ENCODE measurements around the gene MGLL.

Gene MGLL

GRCh38 chr3:127800508-127800907, 21.8 kb downstream of the MGLL start:
- Histone ChIP-seq H4K20me1 (no peaks in the 10 kb centered on the region), H3K4me3 (no peak overlapping the region), H3K9me3 (replicated peaks in 1 of 11) (no peaks in the 10 kb centered on the region), H3K4me1 (peaks cover 14 to 32% (median 22%) of the 10 kb centered on the region in 10 experiments), H3K27ac (peak overlapping the region in 8 of 11 experiments; percentile 23 to 65 (median 54); a peak in 14 of 22 replicates), H3K4me2 (peak overlapping the region; percentile 38 to 75 (median 65)), H3K36me3 (no peaks in the 10 kb centered on the region), H3K9ac (peak overlapping the region in 2 of 11 experiments; percentile 11 to 12; a peak in 1 of 22 replicates), H3K27me3 (no peaks in the 10 kb centered on the region)
- TF ChIP-seq Cebpa-rat (IDR thresholded peaks at IDR 0.05), result no peak

DNA sequence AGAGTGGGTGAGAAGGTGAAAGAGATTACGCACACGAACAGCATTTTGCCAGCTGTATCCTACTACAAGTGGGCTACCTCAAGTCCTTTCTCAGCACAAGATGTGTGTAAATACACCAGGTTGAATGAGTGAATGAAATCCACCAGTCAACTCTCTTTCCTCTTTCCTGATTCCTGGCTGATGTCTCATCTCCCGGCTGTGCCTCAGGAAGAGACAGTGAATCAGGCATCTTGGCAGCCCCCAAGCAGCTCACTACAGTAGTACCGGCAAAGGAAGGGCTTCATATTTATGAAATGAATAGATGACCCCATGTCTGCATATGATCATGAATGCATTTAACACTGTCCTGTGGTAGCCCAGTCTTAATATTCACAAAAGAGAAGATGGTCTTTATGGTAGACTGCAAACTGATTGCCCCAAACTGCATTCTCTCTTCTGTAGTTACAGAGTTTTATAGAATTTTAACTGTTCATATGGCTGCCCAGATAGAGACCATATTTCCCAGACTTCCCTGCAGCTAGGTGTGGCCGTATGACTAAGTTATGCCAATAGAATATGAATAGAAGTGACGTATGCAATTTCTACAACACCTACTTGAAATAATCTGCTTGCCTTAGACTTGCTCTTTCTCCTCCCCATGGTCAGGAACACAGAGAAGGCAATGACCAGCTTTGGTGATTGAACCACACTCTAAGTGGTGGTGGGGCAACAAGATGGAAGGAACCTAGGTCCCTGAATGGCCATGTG, 22.7 kb downstream of the MGLL start:
- peak overlapping the region in 6 of 11 experiments; percentile 5 to 29 (median 16); a peak in 2 of 22 replicates for H3K27ac ChIP-seq
- no peak overlapping the region for H3K4me3 ChIP-seq
- H3K9me3 ChIP-seq (replicated peaks in 1 of 11), result 0 out of 22 replicates have a peak, but pooled peaks cover 0 to 5% (median 0%) of the 10 kb centered on the region in 11 experiments
- TF ChIP-seq Cebpa-rat (IDR thresholded peaks at IDR 0.05), result no peak
- H3K4me2 ChIP-seq, result peak overlapping the region in 10 of 11 experiments; percentile 38 to 75 (median 66); a peak in 20 of 22 replicates
- H3K9ac ChIP-seq, result no peak overlapping the region
- H3K27me3 ChIP-seq, result no peaks in the 10 kb centered on the region
- no peaks in the 10 kb centered on the region for H4K20me1 ChIP-seq
- H3K36me3 ChIP-seq, result no peaks in the 10 kb centered on the region
- peaks cover 14 to 32% (median 22%) of the 10 kb centered on the region in 10 experiments for H3K4me1 ChIP-seq

GRCh38 chr3:127798716-127799115, 23.6 kb downstream of the MGLL start:
- Histone ChIP-seq H3K27ac (no peak overlapping the region), H4K20me1 (no peaks in the 10 kb centered on the region), H3K4me2 (peak overlapping the region in 1 of 11 experiments; percentile 13; a peak in 1 of 22 replicates), H3K27me3 (no peaks in the 10 kb centered on the region), H3K9me3 (replicated peaks in 1 of 11) (0 out of 22 replicates have a peak, but pooled peaks cover 0 to 5% (median 0%) of the 10 kb centered on the region in 11 experiments), H3K9ac (no peak overlapping the region), H3K36me3 (no peaks in the 10 kb centered on the region), H3K4me3 (no peak overlapping the region), H3K4me1 (peaks cover 14 to 32% (median 22%) of the 10 kb centered on the region in 10 experiments)
- TF ChIP-seq Cebpa-rat (IDR thresholded peaks at IDR 0.05), result no peak

DNA sequence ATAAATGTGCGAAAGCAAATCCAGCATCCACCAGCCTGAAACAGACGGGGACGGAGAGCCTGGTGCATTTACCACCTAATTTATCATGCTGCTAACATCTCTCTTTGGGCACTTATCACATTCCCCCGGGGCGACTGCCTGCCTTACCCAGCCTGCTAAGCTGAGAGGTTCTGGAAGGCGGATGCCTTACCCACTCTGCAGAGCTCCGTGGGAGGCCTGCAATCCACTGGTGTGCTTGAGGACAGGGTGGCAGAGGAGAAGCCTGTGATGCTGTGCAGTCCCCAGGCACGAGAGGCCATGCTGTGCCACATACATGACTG, 25.5 kb downstream of the MGLL start:
- Histone ChIP-seq H4K20me1 (no peaks in the 10 kb centered on the region), H3K27ac (no peak overlapping the region), H3K4me3 (no peak overlapping the region), H3K9me3 (replicated peaks in 1 of 11) (0 out of 22 replicates have a peak, but pooled peaks cover 0 to 5% (median 0%) of the 10 kb centered on the region in 11 experiments), H3K9ac (no peak overlapping the region), H3K4me2 (peak overlapping the region in 2 of 11 experiments; percentile 1 to 4; a peak in 1 of 22 replicates), H3K27me3 (no peaks in the 10 kb centered on the region), H3K36me3 (no peaks in the 10 kb centered on the region), H3K4me1 (peaks cover 14 to 32% (median 22%) of the 10 kb centered on the region in 10 experiments)
- TF ChIP-seq Cebpa-rat (IDR thresholded peaks at IDR 0.05), result no peak

- peaks cover 19 to 35% (median 25%) of the 10 kb centered on the region in 10 experiments for H3K4me1 ChIP-seq
- peak overlapping the region in 3 of 11 experiments; percentile 1 to 7 (median 4); a peak in 1 of 22 replicates for H3K4me2 ChIP-seq
- no peak overlapping the region for H3K27ac ChIP-seq
- no peak overlapping the region for H3K9ac ChIP-seq
- H3K9me3 ChIP-seq (replicated peaks in 1 of 11), result 0 out of 22 replicates have a peak, but pooled peaks cover 0 to 5% (median 0%) of the 10 kb centered on the region in 11 experiments
- TF ChIP-seq Cebpa-rat (IDR thresholded peaks at IDR 0.05), result no peak
- no peaks in the 10 kb centered on the region for H3K27me3 ChIP-seq
- no peak overlapping the region for H3K4me3 ChIP-seq
- H3K36me3 ChIP-seq, result no peaks in the 10 kb centered on the region
- no peaks in the 10 kb centered on the region for H4K20me1 ChIP-seq
Measured at GRCh38 chr3:127796045-127796830, 26.1 kb downstream of the MGLL start.

DNA sequence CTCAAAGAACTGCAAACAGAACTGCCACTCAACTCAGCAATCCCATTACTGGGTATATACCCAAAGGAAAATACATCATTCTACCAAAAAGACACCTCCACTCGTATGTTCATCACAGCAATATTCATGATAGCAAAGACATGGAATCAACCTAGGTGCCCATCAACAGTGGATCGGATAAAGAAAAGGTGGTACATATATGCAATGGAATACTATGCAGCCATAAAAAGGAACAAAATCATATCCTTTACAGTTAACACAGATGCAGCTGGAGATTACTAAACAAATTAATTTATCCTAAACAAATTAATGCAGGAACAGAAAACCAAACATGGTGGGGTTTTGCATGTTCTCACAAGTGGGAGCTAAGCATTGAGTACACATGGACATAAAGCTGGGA, 27.3 kb downstream of the MGLL start:
- no peak overlapping the region for H3K27ac ChIP-seq
- no peaks in the 10 kb centered on the region for H3K36me3 ChIP-seq
- H3K9ac ChIP-seq, result no peak overlapping the region
- 0 out of 22 replicates have a peak, but pooled peaks cover 0 to 5% (median 0%) of the 10 kb centered on the region in 11 experiments for H3K9me3 ChIP-seq (replicated peaks in 1 of 11)
- TF ChIP-seq Cebpa-rat (IDR thresholded peaks at IDR 0.05), result no peak
- no peaks in the 10 kb centered on the region for H3K27me3 ChIP-seq
- H3K4me3 ChIP-seq, result no peak overlapping the region
- no peak overlapping the region for H3K4me2 ChIP-seq
- no peaks in the 10 kb centered on the region for H4K20me1 ChIP-seq
- peaks cover 20 to 35% (median 24%) of the 10 kb centered on the region in 10 experiments for H3K4me1 ChIP-seq

- Histone ChIP-seq H3K4me3 (no peak overlapping the region), H3K27me3 (no peaks in the 10 kb centered on the region)
Measured at GRCh38 chr3:127794402-127794801, 27.9 kb downstream of the MGLL start.

GRCh38 chr3:127792541-127793292, 29.6 kb downstream of the MGLL start:
- no peak overlapping the region for H3K4me3 ChIP-seq
- 0 out of 22 replicates have a peak, but pooled peaks cover 0 to 5% (median 0%) of the 10 kb centered on the region in 11 experiments for H3K9me3 ChIP-seq (replicated peaks in 1 of 11)
- H3K27me3 ChIP-seq, result no peaks in the 10 kb centered on the region
- no peak overlapping the region for H3K27ac ChIP-seq
- H4K20me1 ChIP-seq, result no peaks in the 10 kb centered on the region
- H3K4me2 ChIP-seq, result no peak overlapping the region
- TF ChIP-seq Cebpa-rat (IDR thresholded peaks at IDR 0.05), result no peak
- H3K9ac ChIP-seq, result no peak overlapping the region
- H3K4me1 ChIP-seq, result peaks cover 18 to 27% (median 22%) of the 10 kb centered on the region in 10 experiments
- no peaks in the 10 kb centered on the region for H3K36me3 ChIP-seq

More at GRCh38 chr3:127794402-127794801, 27.9 kb downstream of the MGLL start:
- Histone ChIP-seq H4K20me1 (no peaks in the 10 kb centered on the region), H3K36me3 (no peaks in the 10 kb centered on the region), H3K4me2 (no peak overlapping the region), H3K9ac (no peak overlapping the region), H3K4me1 (peaks cover 18 to 31% (median 22%) of the 10 kb centered on the region in 10 experiments), H3K27ac (no peak overlapping the region), H3K9me3 (replicated peaks in 1 of 11) (0 out of 22 replicates have a peak, but pooled peaks cover 0 to 5% (median 0%) of the 10 kb centered on the region in 11 experiments)
- TF ChIP-seq Cebpa-rat (IDR thresholded peaks at IDR 0.05), result peak in 1 of 11 experiments; percentile 32; a peak in 1 of 22 replicates
